ENCODE measurements around the gene RXRA. TPM values are rescaled to one million over a fixed set of nuclear protein-coding genes. Genes with fewer than 3 reads are reported as not detected.

RXRA gene
- total and polyA plus RNA-seq, 2 of the 4 experiments (the other 2 are of a cell fraction), result 7.5 to 17.9 TPM

DNA sequence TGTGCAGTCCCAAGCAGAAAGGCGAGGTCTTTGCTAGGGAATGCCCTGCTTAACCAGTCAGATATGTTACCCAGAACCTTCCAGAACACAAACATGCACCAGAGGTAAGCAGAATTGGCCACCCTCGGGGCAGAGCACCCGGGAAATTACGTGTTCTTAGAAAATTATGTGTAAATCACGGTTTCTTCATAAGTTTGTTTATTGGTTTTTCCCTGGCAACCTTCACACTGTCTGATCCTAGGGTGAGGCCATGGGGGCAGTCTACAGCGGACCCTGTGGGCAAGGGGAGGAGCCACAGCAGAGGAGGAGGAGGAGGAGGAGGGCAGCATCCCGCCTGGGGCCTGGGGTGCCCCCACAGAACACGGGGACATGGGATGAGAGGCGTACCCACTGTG, 31.4 kb downstream of the RXRA start:
- Histone ChIP-seq H3K56ac (ENCODE audit: extremely low read depth, insufficient read depth, low read length) (no peak overlapping the region), H3K23ac (ENCODE audit: low read depth, low read length) (no peak overlapping the region), H2AFZ (replicated peaks; ENCODE audit: low read length, poor library complexity) (peak overlapping the region; percentile 32), H2AK5ac (ENCODE audit: low read depth, low read length) (no peak overlapping the region), H3K27ac (ENCODE audit: insufficient read depth, low read length) (no peak overlapping the region), H2BK15ac (ENCODE audit: low read depth, low read length) (no peak overlapping the region), H3K14ac (replicated peaks; ENCODE audit: low read depth, low read length) (no peak overlapping the region), H4K8ac (ENCODE audit: low read depth in 2 of 2, low read length in 2 of 2) (no peak overlapping the region), H3K9me3 (ENCODE audit: control insufficient read depth, insufficient read depth, low read length) (no peaks in the 10 kb centered on the region), H2AK9ac (replicated peaks; ENCODE audit: low read depth, low read length, poor library complexity) (no peak overlapping the region), H4K20me1 (ENCODE audit: insufficient read depth, low read length) (peaks cover 100% of the 10 kb centered on the region), H3K4me3 (ENCODE audit: insufficient read depth, low read depth, low read length) (no peak overlapping the region), H3K4me1 (ENCODE audit: control insufficient read depth, insufficient read depth, low read length) (peaks cover 8% of the 10 kb centered on the region; the same call in 1 of the 2 replicates), H4K91ac (ENCODE audit: insufficient read depth, low read depth, low read length) (no peak overlapping the region), H2BK5ac (ENCODE audit: low read depth, low read length, poor library complexity, severe bottlenecking) (no peak overlapping the region), H3K9ac (ENCODE audit: low read depth, low read length) (no peak overlapping the region), H3K27me3 (ENCODE audit: control insufficient read depth, insufficient read depth, low read length) (no peaks in the 10 kb centered on the region), H3K79me1 (ENCODE audit: low read depth in 1 of 2, low read length in 2 of 2) (peaks cover 17 to 92% of the 10 kb centered on the region in 2 experiments), H2BK20ac (ENCODE audit: low read depth, low read length) (no peak overlapping the region), H3K9me1 (ENCODE audit: insufficient read depth, low read length) (peaks cover 3% of the 10 kb centered on the region; the same call in 1 of the 2 replicates), H3K4ac (ENCODE audit: low read depth, low read length) (no peak overlapping the region), H3K4me2 (ENCODE audit: low read depth, low read length) (no peak overlapping the region), H4K5ac (ENCODE audit: low read depth, low read length) (no peak overlapping the region), H3K36me3 (ENCODE audit: control insufficient read depth, insufficient read depth, low read length) (no peaks in the 10 kb centered on the region), H3K18ac (ENCODE audit: low read depth, low read length) (no peak overlapping the region), H2BK120ac (ENCODE audit: low read depth, low read length) (no peak overlapping the region)
- 90% methylated on average over 4 of the region's 9 CpGs; no CpG with 5 or more reads in 1 of the 2 experiments for WGBS, 2 experiments (ENCODE audit: extremely low coverage in 2 of 2, insufficient read length in 1 of 2)
- in situ Hi-C loops (cut with MboI; ENCODE audit: low sequenced_read_pairs) (no loop called here), intact Hi-C loops (cut with micrococcal nuclease) (no loop called here), dilution Hi-C loops (cut with HindIII; ENCODE audit: low sequenced_read_pairs, unreplicated experiment) (no loop called here)
- no TSS peak for BruUV-seq (replicated peaks)
- ChIA-PET CTCF (no interaction called here), POLR2A (ENCODE audit: unreplicated experiment) (no interaction called here)
- TF ChIP-seq NFE2L2 (IDR thresholded peaks at IDR 0.05; ENCODE audit: low read depth, low read length) (no peak), MXI1 (IDR thresholded peaks at IDR 0.05; ENCODE audit: borderline replicate concordance, low read depth, low read length) (no peak), MAZ (IDR thresholded peaks at IDR 0.05; ENCODE audit: borderline replicate concordance, low read depth, low read length) (no peak), BHLHE40 (IDR thresholded peaks at IDR 0.05; ENCODE audit: low read depth, low read length) (no peak), POLR2A (IDR thresholded peaks at IDR 0.05; ENCODE audit: low read depth, low read length) (no peak), MAFK (IDR thresholded peaks at IDR 0.05; ENCODE audit: low read depth, low read length) (no peak), RCOR1 (IDR thresholded peaks at IDR 0.05; ENCODE audit: insufficient replicate concordance, low read length) (no peak), SMC3 (IDR thresholded peaks at IDR 0.05; ENCODE audit: low read depth, low read length) (no peak), RAD21 (IDR thresholded peaks at IDR 0.05; ENCODE audit: low read length) (no peak), CTCF (conservative IDR thresholded peaks at IDR 0.05; ENCODE audit: low read depth, low read length) (no peak), FOS (IDR thresholded peaks at IDR 0.05; ENCODE audit: low read depth, low read length) (no peak), CEBPB (IDR thresholded peaks at IDR 0.05; ENCODE audit: low read depth, low read length) (no peak), RFX5 (IDR thresholded peaks at IDR 0.05; ENCODE audit: low read depth, low read length) (no peak), CHD1 (IDR thresholded peaks at IDR 0.05; ENCODE audit: low read depth, low read length) (no peak)
- TF ChIP-seq, protein P1, sequence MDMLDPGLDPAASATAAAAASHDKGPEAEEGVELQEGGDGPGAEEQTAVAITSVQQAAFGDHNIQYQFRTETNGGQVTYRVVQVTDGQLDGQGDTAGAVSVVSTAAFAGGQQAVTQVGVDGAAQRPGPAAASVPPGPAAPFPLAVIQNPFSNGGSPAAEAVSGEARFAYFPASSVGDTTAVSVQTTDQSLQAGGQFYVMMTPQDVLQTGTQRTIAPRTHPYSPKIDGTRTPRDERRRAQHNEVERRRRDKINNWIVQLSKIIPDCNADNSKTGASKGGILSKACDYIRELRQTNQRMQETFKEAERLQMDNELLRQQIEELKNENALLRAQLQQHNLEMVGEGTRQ (IDR thresholded peaks at IDR 0.05; ENCODE audit: low read depth, low read length), result no peak
- TF ChIP-seq, protein P2, sequence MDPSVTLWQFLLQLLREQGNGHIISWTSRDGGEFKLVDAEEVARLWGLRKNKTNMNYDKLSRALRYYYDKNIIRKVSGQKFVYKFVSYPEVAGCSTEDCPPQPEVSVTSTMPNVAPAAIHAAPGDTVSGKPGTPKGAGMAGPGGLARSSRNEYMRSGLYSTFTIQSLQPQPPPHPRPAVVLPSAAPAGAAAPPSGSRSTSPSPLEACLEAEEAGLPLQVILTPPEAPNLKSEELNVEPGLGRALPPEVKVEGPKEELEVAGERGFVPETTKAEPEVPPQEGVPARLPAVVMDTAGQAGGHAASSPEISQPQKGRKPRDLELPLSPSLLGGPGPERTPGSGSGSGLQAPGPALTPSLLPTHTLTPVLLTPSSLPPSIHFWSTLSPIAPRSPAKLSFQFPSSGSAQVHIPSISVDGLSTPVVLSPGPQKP (IDR thresholded peaks at IDR 0.05; ENCODE audit: borderline replicate concordance, low read depth, low read length), result no peak
- DNase-seq, result no peak
- ATAC-seq (ENCODE audit: low read depth), result no peak
